Stimulated activated CD8-positive, alpha-beta memory T cell treated with anti-CD3 and anti-CD28 coated beads, Interleukin-12 subunit alpha, Interleukin-12 subunit beta, amount 100 ng/mL, for 4 hours (primary cell): ENCODE results near the gene CUX1.
"Not testable (repeated sequence)": the region's sequence is repeated elsewhere in the genome, so short reads cannot be mapped to it uniquely, and the experiment has no call there.

Experiments
- DNase-seq: peaks from one replicate; pipeline ENCODE4 v3.0.0-alpha.2; 2020; ENCODE audit warnings: low read depth

CUX1 gene

GRCh38 chr7:101917566-101917965, 100.1 kb downstream of the CUX1 start:
- DNase-seq = no peak

GRCh38 chr7:101918426-101918825, 101.0 kb downstream of the CUX1 start:
- no peak for DNase-seq

- no peak for DNase-seq
These were observed 102.1 kb downstream of the CUX1 start for GRCh38 chr7:101919363-101920115.

- DNase-seq = no peak
These were observed 103.6 kb downstream of the CUX1 start for GRCh38 chr7:101921061-101921460.

GRCh38 chr7:101921546-101922489, 104.4 kb downstream of the CUX1 start:
- DNase-seq = not testable (repeated sequence)

- no peak for DNase-seq
These were observed 105.5 kb downstream of the CUX1 start for GRCh38 chr7:101922631-101923601.

GRCh38 chr7:101923602-101923985, 106.2 kb downstream of the CUX1 start:
- DNase-seq = no peak

- DNase-seq = no peak
These were observed 106.7 kb downstream of the CUX1 start for GRCh38 chr7:101924171-101924570.

GRCh38 chr7:101926265-101926664, 108.8 kb downstream of the CUX1 start:
- no peak for DNase-seq

- no peak for DNase-seq
These were observed 110.0 kb downstream of the CUX1 start for GRCh38 chr7:101927389-101927788.

- no peak for DNase-seq
These were observed 110.4 kb downstream of the CUX1 start for GRCh38 chr7:101927802-101928201.

GRCh38 chr7:101929256-101929655, 111.8 kb downstream of the CUX1 start:
- no peak for DNase-seq

- DNase-seq = not testable (repeated sequence)
These were observed 112.5 kb downstream of the CUX1 start for GRCh38 chr7:101929911-101930310.

- no peak for DNase-seq
These were observed 114.7 kb downstream of the CUX1 start for GRCh38 chr7:101932083-101932482.

- no peak for DNase-seq
These were observed 115.6 kb downstream of the CUX1 start for GRCh38 chr7:101933028-101933427.

- no peak for DNase-seq
These were observed 116.3 kb downstream of the CUX1 start for GRCh38 chr7:101933688-101934121.

GRCh38 chr7:101934618-101935017, 117.2 kb downstream of the CUX1 start:
- DNase-seq = no peak

GRCh38 chr7:101935521-101936141, 118.2 kb downstream of the CUX1 start:
- no peak for DNase-seq

GRCh38 chr7:101936223-101936610, 118.8 kb downstream of the CUX1 start:
- DNase-seq = no peak

- no peak for DNase-seq
These were observed 119.3 kb downstream of the CUX1 start for GRCh38 chr7:101936611-101937231.
